CD4-positive, alpha-beta T cell treated with Interleukin-4 for 1 hour (primary cell): Measurements from ENCODE around the gene TSPAN18.

Experiments
- DNase-seq, 2 donors: peaks; one replicate each; pipeline ENCODE4 v3.0.0-alpha.2; 2020 to 2022

Gene TSPAN18

DNA sequence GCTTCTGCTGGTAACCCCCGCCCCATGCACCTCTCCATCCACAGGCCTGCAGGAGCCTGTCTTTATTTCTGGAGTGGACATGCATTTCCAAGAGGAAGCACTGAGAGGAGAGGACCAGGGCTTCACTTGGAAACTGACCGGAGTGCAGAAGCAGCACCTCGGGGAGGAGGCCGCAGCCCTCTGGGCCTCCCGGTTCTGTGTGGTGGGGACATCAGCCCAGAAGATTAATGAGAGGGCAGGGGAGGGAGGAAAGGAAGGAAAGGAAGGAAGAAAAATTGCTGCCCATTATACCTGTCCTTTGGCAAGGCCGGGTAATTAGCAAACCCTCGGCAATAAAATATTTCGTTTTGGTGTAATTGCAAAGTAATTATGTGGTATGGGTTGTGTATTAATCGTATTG lies 126.9 kb downstream of the TSPAN18 start:
- DNase-seq: no peak

DNA sequence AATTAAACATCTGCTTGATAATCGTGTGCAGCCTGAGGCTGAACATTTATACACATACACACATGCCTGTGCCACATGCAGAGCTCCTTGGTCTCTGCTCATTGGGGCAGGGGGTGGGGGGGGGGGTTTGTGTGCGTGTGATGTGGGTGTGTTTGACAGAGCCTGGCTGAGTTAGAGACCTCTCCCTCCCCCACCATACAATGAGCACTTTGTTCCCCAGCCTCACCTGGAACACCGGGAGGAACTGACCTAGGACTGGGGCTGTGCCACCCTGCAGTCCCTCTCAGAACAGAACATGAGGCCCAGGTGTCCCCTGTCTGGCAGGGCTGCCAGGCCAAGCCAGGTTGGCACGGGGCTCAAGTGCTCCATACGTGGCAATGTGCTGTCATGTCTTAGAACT lies 127.3 kb downstream of the TSPAN18 start:
- DNase-seq: no peak

DNA sequence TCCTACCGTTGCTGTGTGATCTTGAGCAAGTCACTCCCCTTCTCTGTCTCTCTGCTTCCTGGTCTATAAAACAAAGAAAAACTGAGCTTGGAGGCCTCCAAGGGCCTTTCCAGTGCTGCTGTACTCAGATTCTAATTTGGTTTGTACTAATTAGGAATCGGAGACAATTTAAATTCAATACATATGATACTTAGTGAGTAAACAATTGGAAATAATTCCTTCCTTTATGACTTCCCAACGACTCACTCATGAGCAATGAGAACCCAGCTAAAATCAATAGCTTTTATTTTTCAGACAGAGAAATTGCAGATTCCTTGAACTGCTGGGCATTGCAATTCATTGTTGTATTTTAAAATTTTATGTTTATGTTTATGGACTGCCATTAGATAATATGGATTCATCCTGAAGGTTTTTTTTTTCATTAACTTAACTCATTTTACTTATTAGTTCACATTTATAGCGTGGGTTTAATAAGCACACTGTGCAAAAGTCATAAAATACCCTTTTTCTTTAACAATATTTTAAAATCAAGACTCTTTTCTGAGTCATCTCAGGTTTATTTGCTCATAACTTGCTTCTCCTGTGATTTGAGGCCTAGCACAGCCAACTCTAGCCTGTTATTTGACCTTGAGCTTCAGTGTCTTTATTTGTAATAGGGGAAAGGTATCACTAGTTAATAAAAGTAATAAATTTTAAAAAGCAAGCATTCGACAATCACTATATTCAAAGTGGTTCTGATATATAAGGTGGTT lies 128.2 kb downstream of the TSPAN18 start:
- no peak for DNase-seq

DNA sequence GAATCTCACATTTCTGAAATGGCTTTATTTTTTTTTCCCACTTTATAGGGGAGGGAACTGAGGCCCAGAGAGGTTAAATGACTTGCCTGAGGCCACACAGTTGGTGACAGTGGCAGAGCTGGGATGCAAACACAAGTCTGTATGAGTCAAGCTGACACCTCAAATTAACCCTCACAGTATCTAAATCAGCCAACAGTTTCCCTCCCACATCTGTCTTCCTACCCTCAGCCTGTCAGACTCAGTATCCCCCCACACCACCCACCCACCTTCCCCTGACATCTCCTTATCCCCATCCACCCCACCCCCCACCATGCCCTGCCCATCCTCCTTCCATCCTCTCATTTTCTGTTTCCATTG lies 128.7 kb downstream of the TSPAN18 start:
- no peak for DNase-seq

DNA sequence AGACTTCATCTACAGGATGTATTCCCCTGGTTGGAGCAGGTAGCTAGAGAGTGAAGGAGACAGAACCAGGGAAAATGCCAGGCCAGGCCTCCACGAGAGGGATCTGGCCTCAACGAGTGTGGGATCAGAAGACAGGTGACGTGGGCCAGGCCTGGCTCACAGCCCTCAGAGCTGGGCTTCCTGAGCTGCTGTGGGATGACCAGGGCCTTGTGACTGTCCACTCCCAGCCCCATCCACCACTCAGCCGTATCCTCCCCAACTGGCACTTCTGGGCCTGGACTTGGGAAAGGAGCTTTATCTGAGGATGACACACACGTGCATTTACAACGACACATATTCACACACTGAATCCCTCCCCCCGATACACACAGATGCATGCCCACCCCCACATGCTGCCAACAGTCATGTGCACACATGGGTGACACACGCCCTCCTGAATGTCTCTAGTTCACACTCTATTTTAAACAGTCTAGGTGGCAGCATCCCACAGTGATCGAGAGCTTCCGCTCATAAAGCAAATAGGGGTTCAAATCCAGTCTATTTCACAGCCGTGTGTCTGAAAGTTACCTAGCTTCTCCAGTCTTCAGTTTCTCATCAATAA lies 130.8 kb downstream of the TSPAN18 start:
- DNase-seq: no peak

DNA sequence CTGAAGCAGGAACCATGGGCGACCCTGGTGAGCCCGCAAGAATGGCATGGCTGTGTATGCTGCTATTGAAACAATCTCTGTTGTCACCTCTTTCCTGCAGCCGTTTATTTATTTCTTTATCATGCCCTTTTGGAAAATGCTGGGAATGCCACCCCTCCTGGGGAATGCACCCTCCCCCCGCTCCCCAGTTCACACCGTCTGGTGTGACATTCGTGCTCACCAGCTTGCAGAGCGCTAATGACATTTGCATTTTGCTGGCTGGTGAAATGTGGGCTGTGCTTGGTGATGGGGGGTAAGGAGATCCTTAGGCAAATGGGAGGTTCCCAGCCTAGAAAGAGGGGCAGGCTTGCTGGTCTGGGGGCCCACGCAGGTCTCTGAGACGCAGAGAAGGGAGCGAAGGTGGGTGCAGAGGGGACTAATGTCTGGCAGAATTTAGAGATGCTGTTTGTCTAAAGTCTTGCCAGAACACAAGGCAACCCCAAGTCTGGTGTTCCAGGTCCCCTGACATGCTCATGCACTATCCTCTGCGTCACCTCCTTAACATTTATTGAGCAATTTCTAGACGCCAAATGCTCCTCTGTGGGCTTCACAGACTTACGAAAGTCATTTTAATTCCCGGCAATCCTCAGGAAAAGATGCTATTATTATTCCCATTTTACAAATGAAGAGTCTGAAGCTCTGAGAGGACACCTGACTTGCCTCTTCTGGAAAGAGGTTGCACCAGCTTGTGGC lies 132.2 kb downstream of the TSPAN18 start:
- DNase-seq: no peak

DNA sequence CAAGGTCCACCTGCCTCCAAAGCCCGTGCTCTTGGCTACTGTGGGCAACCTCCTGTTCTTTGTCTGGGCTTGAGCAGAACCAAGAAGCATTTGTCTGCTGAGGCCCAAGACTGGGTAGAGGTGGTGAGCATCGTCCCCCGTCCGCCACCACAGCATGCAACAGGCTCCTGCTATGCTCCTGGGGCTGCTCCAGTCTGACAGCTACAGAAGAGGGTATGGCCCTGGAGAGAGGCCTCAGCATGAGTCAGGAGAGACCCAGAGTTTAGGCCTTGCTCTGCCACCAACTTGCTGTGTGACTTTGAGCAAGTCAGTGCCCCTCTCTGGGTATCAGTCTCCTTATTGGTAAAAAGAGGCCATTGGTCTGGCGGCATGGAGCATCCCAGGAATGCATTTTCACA lies 132.8 kb downstream of the TSPAN18 start:
- no peak for DNase-seq

DNA sequence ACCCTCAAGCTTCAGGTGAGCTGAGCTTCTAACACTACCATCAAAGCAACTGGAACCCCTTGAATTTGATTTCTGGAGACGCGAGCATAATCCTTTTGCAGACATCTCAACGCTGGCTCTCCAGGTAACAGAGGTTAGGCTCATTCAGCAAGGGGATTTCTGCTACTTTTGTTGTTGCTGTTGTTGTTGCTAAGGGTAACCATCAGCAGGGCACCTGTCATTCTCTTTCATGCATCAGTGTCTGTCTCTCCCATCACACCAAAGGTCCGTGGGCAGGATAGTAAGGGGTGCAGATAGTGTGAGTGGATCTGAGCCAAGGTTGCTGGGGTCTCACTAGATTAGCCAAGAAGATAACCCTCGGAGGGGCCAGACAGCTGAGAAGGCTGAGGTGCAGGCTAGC lies 133.6 kb downstream of the TSPAN18 start:
- peak in 1 of 2 donors; percentile 1 for DNase-seq

DNA sequence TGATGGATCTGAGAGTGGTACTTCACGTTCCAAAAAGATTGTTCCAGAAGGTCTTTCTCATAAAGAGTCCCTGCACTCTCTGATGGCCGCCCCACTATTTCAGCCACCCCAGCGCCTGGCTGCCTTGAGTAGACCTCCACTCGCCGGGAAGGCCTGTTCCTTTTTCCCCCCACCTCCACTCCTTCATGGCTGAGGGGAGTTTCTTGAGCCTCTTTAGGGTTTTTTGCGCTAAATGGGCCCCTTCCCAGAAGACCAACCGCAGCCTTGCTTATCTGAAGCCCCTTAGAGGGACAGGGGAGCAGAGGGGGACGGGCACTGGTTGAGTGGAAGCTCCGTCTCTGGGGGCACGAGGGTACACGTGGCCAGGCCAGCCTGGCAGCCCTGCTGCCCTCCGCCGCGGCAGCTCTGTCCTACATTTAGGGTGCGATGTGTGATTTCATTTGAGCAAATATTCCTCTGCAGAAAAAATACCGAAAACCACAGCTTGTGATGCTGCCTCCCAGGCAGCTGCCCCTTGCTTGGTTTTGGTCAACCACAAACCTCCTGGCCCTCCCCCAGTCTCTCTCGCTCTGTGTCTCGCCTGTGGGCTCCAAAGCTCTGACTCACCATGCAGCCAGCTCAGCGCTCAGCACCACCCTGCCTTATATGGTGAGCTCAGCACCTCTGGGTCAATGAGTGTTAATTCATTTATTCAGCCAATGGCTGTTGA lies 135.2 kb downstream of the TSPAN18 start:
- peak; percentile 76 to 83 for DNase-seq

DNA sequence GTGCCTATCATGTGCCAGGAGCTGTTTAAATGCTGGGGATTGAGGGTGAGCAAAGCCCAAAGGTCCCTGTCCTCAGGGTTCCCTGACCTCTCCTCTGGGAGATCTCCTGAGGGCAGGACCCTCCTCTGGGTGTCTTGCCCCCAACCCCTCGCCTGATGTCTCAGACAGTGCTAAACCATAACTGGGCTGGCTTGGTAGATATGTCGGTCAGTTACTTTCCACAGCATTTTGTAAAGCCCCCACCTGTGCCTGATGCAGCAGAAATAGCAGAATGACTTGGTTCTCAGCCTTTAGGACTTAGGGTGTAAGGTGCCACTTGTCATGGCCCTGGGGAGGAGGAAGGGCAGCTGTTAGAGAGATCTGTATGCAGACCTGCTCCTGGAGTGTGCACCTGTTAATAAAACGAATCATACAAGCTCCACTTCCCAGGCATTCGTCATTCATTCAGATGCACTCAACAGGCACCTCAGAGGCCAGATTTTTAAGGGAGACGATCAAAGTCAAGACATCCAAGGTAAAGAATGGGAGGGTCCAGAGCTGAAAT lies 135.9 kb downstream of the TSPAN18 start:
- DNase-seq: no peak

DNA sequence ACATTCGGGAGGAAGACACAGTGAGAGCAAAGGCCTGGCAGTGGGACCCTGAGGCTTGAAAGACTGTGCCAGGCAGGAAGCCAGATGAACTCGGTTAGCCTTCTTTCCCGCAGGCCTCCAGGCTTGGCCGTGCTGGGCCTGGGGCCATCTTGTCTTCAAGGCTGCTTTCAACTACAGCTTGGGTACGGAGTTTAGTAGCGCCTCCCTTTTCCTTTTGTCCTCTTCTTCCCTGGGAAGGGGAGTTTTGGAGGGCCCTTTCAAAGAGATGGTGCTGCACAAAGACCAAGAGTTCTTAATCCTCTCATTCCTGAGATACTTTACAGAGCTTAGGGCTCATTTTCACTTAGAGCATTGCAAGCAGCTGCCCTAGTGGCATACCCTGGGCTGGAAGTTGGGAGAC lies 136.5 kb downstream of the TSPAN18 start:
- no peak for DNase-seq

DNA sequence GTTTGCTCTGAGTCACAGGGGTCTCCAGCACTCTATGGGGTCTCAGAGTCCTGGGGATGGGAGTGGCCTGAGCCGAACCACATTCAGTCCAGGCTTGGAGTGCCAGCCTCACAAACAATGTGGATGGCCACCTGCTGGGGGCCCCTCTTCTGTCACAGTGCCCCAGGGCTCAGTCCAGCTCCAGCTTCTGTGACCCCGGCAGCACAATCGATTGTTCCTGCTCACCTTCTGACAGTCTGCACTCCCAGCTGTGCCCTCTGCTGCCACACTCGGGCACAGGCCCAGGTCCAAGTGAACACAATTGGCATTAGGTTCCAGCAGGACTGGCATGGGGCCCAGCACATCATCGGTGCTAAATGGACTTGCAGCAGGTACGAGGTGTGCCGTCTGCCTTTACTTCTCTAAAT lies 139.1 kb downstream of the TSPAN18 start:
- DNase-seq: no peak

DNA sequence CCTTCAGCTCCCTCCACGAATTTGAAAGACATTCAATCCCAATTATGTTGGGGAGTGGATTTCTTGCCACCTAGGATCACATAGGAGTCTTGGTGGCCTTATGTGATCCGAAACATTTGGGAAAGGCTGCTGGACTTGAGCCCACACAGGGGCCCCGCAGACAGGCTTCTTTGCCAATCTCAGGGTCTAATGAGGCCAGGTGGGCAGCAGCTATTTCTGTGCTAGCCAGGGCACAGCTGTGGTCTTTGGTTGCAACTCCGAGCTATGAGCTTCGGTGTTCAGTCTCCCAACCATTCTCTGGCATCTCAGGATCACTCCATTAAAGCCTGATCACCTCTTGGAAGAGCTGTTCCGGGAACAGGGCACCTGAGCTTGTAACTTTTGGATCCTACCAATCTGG lies 139.5 kb downstream of the TSPAN18 start:
- no peak for DNase-seq

DNA sequence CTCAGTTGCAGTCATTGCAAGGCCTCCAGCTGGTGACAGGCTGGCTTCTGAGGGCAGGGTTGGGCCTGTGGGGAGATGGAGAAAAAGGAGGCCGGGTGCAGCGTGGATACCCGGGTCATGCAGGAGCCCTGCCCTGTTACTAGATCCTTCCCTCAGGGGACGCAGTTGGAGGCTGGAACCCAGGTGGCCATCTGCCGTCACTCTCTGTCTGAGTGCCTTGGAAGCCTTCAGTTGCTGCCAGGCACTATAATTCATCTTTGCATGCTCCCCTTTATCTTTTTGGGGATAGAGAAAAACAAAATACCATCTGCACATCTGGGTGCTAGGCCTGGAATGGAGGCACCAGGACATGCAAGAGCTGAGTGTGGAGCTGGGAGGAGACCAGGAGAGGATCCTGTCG lies 141.3 kb downstream of the TSPAN18 start:
- no peak for DNase-seq

DNA sequence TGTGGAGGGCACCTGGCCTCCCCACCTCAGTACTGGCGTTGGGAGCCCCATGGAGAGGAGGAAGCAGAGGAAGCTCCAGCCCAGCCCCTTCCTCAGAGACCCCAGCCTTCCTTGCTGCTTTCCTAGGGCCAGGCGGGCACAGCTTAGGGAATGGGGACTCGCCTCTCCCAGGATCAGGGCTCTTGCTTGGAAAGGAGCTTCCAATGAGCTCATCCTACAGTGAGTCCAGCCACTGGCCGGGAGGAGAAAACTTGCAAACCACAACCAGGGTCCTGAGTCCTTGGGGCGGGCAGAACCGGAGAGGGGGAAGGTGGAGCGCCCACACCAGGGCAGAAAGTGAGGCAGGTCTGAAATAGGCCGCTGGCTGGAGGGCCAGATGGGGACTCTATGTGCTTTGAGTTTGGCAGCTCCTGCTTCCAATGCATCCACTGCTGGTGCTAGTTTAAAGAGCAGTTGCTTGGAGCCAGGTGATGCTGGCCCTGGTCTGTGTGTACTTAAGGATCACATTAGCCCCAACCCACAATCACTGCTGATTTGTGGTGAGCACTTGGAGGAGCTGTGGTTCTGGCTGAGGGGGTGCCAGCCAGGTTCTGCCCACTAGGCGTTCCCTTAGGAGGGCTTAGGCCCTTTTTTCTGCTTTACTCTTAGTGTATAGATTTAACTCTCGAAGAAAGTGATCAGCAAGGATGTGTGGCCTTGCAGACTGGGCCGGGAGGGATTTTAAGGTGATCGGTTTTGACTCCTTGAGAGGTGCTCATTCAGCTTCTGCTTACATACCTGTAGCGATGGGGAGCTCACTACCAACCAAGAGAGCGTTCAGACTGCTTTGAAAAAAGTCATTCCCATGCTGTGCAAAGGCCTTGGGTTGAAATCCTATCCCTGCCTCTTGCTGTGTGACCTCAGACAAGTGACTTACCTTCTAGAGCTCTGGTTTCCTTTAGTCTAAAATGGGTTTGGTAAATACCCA lies 142.0 kb downstream of the TSPAN18 start:
- DNase-seq: no peak

DNA sequence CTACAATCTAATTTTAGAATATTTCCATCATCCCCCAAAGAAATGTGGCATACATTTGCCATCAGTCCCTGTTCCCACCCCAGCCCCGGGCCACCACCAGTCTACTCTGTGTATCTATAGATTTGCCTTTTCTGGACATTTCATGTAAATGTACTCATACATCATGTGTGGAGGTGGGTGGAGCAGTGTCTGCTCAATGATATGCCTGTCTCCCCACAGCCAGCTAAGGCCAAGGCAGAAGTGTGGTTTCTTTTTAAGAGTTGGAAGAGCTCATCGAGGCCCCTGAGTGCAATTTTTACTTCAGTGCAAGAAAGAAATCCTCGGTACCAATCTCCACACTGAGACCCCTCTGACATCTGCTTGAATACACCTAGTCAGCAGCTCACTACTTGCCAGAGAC lies 143.4 kb downstream of the TSPAN18 start:
- DNase-seq: no peak

DNA sequence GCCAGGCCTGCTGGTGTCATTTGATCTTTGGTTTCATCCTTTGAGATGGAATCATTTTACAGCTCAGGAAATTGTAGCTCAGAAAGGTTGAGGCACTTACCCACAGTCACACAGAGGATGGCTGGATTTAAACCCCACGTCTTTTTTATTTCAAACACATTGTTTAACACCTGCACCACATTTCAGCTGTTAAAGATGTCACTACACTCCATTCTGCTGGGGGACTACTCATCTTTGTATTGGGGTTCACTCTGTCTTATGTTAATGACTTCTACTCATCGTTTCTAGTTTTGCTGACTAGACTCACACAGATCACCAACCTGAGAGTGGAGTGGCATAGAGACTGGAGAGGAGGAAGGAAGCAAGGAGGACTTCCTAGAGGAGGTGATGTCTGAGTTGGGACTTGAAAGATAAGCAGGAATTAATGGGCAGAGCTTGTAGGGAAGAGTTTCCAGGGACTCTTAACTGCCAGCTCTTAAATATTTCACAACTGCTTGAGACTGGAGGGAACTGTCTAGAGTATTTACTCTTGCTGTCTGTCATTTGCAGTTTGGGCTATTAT lies 143.9 kb downstream of the TSPAN18 start:
- DNase-seq: peak in 1 of 2 donors; percentile 6

DNA sequence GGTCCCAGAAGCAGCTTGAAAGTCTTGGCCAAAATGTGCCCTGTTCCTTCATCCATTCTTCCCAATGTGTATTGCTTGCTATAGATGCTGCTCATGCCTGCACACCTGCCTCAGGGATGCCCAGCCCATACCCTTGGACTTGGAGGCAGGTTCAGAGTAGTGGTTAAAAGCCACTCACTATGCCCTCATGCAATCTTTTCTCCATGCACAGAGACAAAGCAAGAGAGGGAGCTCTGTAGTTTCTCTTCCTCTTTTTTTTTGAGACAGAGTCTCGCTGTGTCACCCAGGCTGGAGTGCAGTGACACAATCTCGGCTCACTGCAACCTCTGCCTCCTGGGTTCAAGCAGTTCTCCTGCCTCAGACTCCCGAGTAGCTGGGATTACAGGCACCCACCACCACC lies 144.9 kb downstream of the TSPAN18 start:
- DNase-seq: peak in 1 of 2 donors; percentile 21

DNA sequence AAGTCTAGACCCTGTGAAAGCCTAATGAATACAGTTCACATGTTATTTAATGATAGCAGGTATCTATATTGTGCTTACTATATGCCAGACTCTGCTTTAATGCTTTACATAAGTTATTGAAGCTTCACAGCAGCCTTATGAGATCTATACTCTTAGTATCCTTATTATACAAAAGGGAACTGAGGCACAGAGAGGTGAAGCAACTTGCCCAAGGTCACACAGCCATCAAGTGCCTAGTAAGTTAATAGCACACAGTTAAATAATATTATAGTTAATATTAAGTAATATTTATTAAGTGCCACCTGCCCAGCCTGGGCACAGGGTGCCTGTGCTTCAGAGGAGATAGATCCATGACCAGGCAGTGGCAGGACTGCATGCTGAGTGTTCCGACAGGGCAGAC lies 145.8 kb downstream of the TSPAN18 start:
- no peak for DNase-seq

DNA sequence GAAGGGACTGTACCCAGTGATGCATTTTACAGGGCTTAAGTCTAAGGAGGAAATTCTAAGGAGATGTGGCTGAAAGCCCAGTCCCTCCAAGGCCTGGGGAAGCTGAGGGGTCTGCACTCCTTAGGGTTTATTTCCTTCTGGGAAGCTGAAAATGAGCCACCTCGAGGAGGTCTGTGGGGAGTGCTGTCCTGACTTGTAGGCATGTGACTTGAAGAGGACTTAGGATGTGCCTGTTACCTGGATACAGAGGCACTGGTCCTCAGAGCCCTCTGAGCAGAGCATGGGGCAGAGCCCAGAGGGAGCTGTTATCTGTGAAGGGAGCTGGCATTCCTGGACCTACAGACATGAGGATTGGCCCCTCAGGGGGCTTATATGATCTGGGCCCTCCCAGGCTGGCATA lies 146.8 kb downstream of the TSPAN18 start:
- no peak for DNase-seq

DNA sequence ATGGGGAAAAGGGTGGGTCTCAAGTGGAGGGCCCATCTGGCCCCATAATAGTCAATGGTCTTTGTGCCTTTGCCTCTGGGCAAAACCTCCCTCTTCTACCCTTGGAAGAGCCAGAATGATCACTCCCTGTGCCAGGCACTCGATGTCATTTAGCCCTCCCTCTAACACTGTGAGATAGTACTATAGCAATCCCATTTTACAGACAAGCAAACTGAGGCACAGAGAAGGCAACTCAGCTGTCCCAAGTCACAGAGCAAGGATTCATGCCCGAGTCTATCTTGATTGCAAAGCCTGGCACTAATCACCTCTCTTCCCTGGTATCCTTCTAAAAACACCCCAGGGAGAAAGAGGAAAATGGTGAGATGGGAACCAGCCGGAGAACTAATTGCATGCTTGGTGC lies 147.5 kb downstream of the TSPAN18 start:
- no peak for DNase-seq

DNA sequence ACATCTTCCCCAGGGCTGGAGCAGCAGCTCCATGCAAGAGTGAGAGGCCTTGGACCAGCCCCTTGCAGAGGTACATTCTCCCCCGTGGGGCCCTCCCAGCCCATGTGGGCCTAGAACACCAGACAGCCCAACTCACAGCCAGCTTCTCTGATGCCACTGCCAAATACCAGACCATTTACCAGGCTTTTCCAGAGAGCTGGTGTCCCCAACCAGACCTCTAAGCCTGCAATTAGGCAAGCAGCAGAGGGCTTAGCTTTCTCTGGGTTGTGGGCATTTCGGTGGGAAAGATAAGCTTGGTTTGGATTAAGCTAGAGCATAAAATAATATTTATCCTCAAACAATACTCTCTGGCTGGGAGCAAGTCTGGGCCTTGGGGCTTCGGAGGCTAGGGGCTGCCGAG lies 148.3 kb downstream of the TSPAN18 start:
- DNase-seq: no peak
